Measurements from ENCODE around the gene ARAP2.

ARAP2 gene

DNA sequence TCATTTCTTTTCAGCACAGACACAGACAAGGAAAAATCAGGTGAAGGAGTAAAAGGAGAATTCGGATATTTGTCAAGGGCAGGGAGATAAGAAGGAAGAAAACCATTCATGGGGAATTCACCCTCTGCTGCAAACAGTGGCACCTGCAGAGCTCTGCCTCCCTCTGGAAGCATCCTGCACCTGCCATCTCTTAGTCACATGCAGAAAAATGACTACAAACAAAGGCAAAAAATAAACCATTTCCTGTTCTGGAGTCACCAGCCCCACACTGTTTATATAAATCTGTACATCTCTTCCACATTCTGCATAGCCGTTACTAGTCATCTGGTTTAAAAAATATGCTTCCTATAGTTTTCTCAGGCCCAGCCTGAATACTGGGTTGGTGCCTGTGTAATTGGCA lies 205.3 kb downstream of the ARAP2 start:
- peaks cover 0 to 8% (median 3%) of the 10 kb centered on the region in 11 experiments; a peak in 3 of 22 replicates for H3K9me3 ChIP-seq (replicated peaks in 1 of 11)
- H3K36me3 ChIP-seq: peaks cover 0 to 20% (median 0%) of the 10 kb centered on the region in 11 experiments; a peak in 2 of 22 replicates
- no peak for TF ChIP-seq Cebpa-rat (IDR thresholded peaks at IDR 0.05)
- no peaks in the 10 kb centered on the region for H3K27me3 ChIP-seq
- no peak overlapping the region for H3K27ac ChIP-seq
- H3K9ac ChIP-seq: no peak overlapping the region
- H3K4me1 ChIP-seq: peaks cover 0 to 9% (median 6%) of the 10 kb centered on the region in 10 experiments; a peak in 8 of 20 replicates
- no peaks in the 10 kb centered on the region for H4K20me1 ChIP-seq
- peak overlapping the region in 6 of 11 experiments; percentile 3 to 48 (median 26); a peak in 9 of 22 replicates for H3K4me2 ChIP-seq
- no peak overlapping the region for H3K4me3 ChIP-seq

DNA sequence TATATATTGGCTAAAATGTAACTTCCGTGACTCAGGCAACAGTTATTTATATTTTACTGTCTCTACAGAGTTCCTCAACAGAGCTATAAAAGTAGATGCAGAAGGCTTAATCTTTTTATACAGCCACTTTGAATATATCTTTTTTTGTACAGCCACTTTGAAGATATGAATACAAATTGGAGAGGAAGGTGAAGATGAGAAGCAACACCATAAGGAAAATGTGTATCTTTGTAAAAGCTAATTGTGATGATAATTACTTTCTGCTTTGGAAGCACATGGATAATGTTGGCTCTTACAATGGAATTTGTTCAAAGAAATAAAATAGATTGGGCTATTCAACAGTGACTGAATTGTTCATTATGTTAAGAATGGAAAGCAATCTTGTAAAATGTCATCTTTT lies 205.8 kb downstream of the ARAP2 start:
- Histone ChIP-seq H3K4me2 (no peak overlapping the region), H4K20me1 (no peaks in the 10 kb centered on the region), H3K9me3 (replicated peaks in 1 of 11) (peaks cover 0 to 8% (median 3%) of the 10 kb centered on the region in 11 experiments; a peak in 3 of 22 replicates), H3K9ac (no peak overlapping the region), H3K27me3 (no peaks in the 10 kb centered on the region), H3K27ac (no peak overlapping the region), H3K36me3 (peaks cover 0 to 20% (median 0%) of the 10 kb centered on the region in 11 experiments; a peak in 2 of 22 replicates), H3K4me3 (no peak overlapping the region), H3K4me1 (peaks cover 0 to 9% (median 6%) of the 10 kb centered on the region in 10 experiments; a peak in 8 of 20 replicates)
- TF ChIP-seq Cebpa-rat (IDR thresholded peaks at IDR 0.05): no peak

DNA sequence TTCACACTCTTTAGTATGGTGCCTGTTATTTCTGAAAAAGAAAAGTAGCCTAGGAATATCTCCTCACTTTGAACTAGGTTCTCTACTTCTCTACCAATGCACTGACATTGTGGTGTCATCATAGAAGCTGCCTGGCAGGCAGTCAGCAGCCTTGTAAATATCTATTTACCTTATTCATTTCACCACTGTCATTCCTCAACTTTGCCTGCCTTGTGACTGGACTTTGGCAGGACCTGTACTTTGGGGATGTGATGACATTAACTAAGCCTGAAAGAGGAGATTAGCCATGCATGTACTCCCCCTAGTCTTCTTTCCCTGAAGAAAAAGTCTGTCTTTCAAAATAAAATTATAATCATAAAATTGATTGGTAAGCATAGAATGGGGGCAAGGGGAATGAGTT lies 207.2 kb downstream of the ARAP2 start:
- Histone ChIP-seq H3K4me3 (no peak overlapping the region), H3K27me3 (no peaks in the 10 kb centered on the region), H3K4me1 (peaks cover 0 to 9% (median 6%) of the 10 kb centered on the region in 10 experiments; a peak in 8 of 20 replicates)

DNA sequence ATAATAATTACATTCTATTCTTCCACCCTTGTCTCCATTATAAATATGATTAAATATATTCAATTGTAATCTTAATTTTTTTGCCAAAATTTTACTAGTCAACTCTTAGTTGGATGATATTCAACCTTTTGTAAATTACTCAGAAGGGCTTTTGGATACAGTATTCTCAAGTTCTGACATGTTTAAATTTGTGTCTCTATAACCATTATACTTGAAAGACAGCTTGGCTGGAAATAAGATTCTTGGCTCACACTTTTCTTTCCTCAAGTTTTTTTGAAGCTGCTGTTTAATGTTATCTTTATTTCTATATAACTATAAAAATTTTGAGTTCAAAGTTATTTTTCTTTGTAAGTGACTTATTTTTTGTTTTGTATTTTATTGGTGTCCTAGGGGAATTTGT lies 214.4 kb downstream of the ARAP2 start:
- no peak overlapping the region for H3K27ac ChIP-seq
- H3K4me3 ChIP-seq: no peak overlapping the region
- H3K9ac ChIP-seq: no peak overlapping the region
- H3K4me1 ChIP-seq: no peaks in the 10 kb centered on the region
- peaks cover 0 to 11% (median 0%) of the 10 kb centered on the region in 11 experiments; a peak in 2 of 22 replicates for H3K9me3 ChIP-seq (replicated peaks in 1 of 11)
- H3K4me2 ChIP-seq: no peak overlapping the region
- H3K27me3 ChIP-seq: no peaks in the 10 kb centered on the region
- H3K36me3 ChIP-seq: no peaks in the 10 kb centered on the region
- H4K20me1 ChIP-seq: no peaks in the 10 kb centered on the region; a peak in 1 of 22 replicates
- TF ChIP-seq Cebpa-rat (IDR thresholded peaks at IDR 0.05): no peak

More for the DNA sequence above, 207.2 kb downstream of the ARAP2 start:
- H3K36me3 ChIP-seq: peaks cover 0 to 20% (median 0%) of the 10 kb centered on the region in 11 experiments; a peak in 2 of 22 replicates
- H3K9ac ChIP-seq: no peak overlapping the region
- no peak overlapping the region for H3K4me2 ChIP-seq
- H3K27ac ChIP-seq: no peak overlapping the region
- TF ChIP-seq Cebpa-rat (IDR thresholded peaks at IDR 0.05): no peak
- no peaks in the 10 kb centered on the region for H4K20me1 ChIP-seq
- peaks cover 0 to 15% (median 6%) of the 10 kb centered on the region in 11 experiments; a peak in 5 of 22 replicates for H3K9me3 ChIP-seq (replicated peaks in 1 of 11)

DNA sequence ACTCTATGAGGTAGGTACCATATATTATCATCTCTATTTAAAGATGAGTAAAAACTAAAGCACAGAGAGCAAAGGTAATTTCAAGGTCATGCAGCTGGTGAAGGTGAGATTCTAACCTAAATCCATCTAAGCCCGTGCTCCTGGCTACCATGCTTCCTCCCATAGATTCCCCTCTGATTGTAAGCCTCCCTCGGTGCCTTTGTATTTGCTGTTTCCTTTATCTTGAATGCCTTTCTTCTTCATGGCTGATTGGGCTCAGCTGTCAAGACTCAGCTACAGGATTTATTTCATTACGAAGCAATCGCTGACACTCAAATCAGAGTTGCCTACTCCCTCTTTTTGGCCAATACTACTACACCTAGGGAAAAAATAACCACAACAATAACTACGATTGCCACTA lies 217.1 kb downstream of the ARAP2 start:
- TF ChIP-seq Cebpa-rat (IDR thresholded peaks at IDR 0.05): no peak
- Histone ChIP-seq H3K9ac (no peak overlapping the region), H3K36me3 (no peaks in the 10 kb centered on the region), H3K4me1 (no peaks in the 10 kb centered on the region), H4K20me1 (no peaks in the 10 kb centered on the region; a peak in 1 of 22 replicates), H3K27me3 (no peaks in the 10 kb centered on the region), H3K4me2 (no peak overlapping the region), H3K27ac (no peak overlapping the region), H3K4me3 (no peak overlapping the region), H3K9me3 (replicated peaks in 1 of 11) (no peaks in the 10 kb centered on the region)

DNA sequence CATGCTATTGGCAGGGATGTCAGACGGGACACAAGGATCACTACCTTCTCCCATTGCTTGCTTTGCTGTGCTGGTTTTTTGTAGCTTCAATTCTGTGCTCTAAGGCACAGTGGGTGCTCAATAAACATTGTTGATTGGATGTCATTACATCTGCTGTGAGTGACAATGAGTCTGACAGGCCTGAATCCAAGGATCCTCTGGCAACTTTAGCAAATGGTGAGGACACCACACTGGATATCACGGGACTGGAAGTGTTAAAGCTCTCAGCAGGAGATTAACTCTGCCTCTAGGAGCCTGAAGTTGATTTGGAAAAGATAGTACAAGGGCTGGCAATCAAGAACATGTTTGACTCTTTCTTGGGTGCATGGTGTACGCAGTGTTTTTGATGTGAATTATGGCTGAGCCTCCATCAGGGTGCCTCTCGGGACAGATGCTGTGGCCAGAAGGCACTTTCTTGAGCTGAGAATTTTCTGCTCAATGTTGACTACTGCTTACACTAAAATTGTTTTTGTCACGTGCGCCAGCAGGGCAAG lies 217.9 kb downstream of the ARAP2 start:
- H3K27ac ChIP-seq: no peak overlapping the region
- H3K36me3 ChIP-seq: no peaks in the 10 kb centered on the region
- H3K9ac ChIP-seq: no peak overlapping the region
- H3K4me3 ChIP-seq: no peak overlapping the region
- no peaks in the 10 kb centered on the region for H3K9me3 ChIP-seq (replicated peaks in 1 of 11)
- H3K4me2 ChIP-seq: no peak overlapping the region
- no peaks in the 10 kb centered on the region for H3K4me1 ChIP-seq
- H3K27me3 ChIP-seq: no peaks in the 10 kb centered on the region
- H4K20me1 ChIP-seq: no peaks in the 10 kb centered on the region; a peak in 1 of 22 replicates
- no peak for TF ChIP-seq Cebpa-rat (IDR thresholded peaks at IDR 0.05)

DNA sequence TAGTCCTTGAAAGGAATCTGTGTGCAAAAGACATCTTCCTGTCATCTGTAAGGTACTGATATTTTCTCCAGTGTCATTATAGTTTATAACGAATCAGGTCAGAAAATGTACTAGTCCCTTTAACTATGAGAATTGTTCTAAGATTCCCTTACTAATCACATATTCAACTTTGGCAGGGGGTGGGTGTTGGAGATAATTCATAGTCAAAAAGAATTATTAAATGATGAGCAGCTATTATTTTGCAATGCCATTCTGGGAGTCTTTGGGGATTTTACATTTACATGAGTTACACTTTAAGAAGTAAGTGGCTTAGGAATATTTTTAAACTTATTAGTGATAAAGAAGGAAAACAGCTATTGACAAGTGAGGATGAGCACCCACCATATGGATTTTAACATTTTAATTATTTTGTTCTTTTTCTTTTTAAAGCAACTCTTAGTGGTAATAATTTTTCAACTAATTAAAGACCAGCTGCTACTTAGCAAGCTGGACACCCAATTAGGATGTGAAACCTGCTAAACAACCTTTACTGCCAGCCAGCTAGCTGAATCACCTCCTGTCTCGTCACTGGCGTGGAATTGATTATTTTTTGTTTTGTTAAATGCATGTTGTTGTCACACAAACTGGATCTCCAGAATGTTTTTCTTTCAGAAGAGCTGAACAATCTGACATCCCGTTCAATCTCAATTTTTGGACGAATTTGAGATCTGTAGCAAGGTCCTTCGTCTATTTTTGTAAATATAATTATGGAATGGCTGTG lies 219.2 kb downstream of the ARAP2 start:
- TF ChIP-seq Cebpa-rat (IDR thresholded peaks at IDR 0.05): no peak
- Histone ChIP-seq H3K27me3 (no peaks in the 10 kb centered on the region), H3K4me2 (no peak overlapping the region), H3K4me1 (no peaks in the 10 kb centered on the region), H3K9me3 (replicated peaks in 1 of 11) (no peaks in the 10 kb centered on the region), H3K4me3 (no peak overlapping the region), H4K20me1 (no peaks in the 10 kb centered on the region; a peak in 1 of 22 replicates), H3K27ac (no peak overlapping the region), H3K36me3 (no peaks in the 10 kb centered on the region), H3K9ac (no peak overlapping the region)

DNA sequence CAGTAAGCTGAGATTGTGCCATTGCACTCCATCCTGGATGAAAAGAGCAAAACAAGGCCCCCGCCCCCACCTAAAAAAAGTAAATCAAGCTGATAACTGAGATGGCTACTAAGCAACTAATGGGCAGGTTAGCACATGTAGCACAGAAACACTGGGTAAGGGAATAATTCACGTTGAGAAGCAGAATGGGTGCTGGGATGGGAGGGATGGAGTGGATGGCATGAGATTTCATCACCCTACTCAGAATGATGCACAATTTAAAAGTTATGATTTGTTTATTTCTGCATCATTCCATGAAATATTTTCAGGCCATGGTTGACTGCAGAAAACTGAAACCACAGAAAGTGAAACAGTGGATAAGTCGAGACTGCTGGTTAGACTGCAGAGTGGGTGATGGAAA lies 224.0 kb downstream of the ARAP2 start:
- Histone ChIP-seq H3K27ac (no peak overlapping the region), H3K27me3 (no peaks in the 10 kb centered on the region), H3K4me3 (no peak overlapping the region), H3K9me3 (replicated peaks in 1 of 11) (no peaks in the 10 kb centered on the region), H4K20me1 (no peaks in the 10 kb centered on the region), H3K4me2 (no peak overlapping the region), H3K36me3 (no peaks in the 10 kb centered on the region), H3K9ac (no peak overlapping the region), H3K4me1 (no peaks in the 10 kb centered on the region)
- TF ChIP-seq Cebpa-rat (IDR thresholded peaks at IDR 0.05): no peak
